Ovary (tissue), 9 donors: ENCODE measurements around the gene CDKAL1. TPM values are rescaled to one million over a fixed set of nuclear protein-coding genes. Genes with fewer than 3 reads are reported as not detected.

ENCODE experiments used
- DNase-seq, 5 donors: peaks; one replicate each; pipeline ENCODE4 v3.0.0-alpha.2; 2019 to 2020
- H3K27ac ChIP-seq, 2 donors: fragments of 200-600 bp; one replicate each; pipeline versions ENCODE4 v1.5.1 to v1.8.0; 2019 to 2022
- H3K27me3 ChIP-seq: fragments of 200-600 bp; one replicate; pipeline ENCODE4 v1.8.0; 2022
- H3K36me3 ChIP-seq: fragments of 200-600 bp; sonication (generic); one replicate; pipeline ENCODE4 v1.5.1; 2019
- H3K4me1 ChIP-seq: one replicate; pipeline ENCODE4 v1.8.1; 2013; ENCODE audit warnings: mild to moderate bottlenecking, moderate library complexity; ENCODE audit not compliant: insufficient read depth
- H3K4me3 ChIP-seq: fragments of 200-600 bp; sonication (generic); one replicate; pipeline ENCODE4 v1.5.1; 2017
- H3K9me3 ChIP-seq, 2 donors: fragments of 200-600 bp in 1 of 2; sonication (generic) in 1 of 2; one replicate each; pipeline versions ENCODE4 v1.5.1 to v1.8.1; 2013 to 2019; ENCODE audit warnings: mild to moderate bottlenecking in 1 of 2, moderate library complexity in 1 of 2
- CTCF ChIP-seq, 3 donors: fragments of 450-650 bp in 2 of 3; fragments of 200-600 bp in 1 of 3; IDR thresholded peaks; one replicate each; pipeline versions ENCODE4 v1.5.1 to v1.8.0; 2016 to 2022; ENCODE audit warnings: antibody characterized with exemption in 3 of 3, mild to moderate bottlenecking in 1 of 3
- EP300 ChIP-seq: sonication (generic); formaldehyde crosslinking; IDR thresholded peaks from one replicate; pipeline ENCODE4 v1.6.1; 2017; ENCODE audit warnings: antibody characterized with exemption
- POLR2A ChIP-seq: fragments of 450-650 bp; IDR thresholded peaks from one replicate; pipeline ENCODE4 v1.6.1; 2017; ENCODE audit warnings: antibody characterized with exemption, mild to moderate bottlenecking, moderate library complexity
- WGBS, 3 donors: extraction: QIAGEN DNeasy Blood & Tissue Kit in 1 of 3; methylation state at CpG; one replicate each; pipeline versions ENCODE4 v1.1.5 to v1.1.7; 2013 to 2017; 5-methylcytosine and 5-hydroxymethylcytosine counted together
- intact Hi-C, 4 donors: fragments of 100-400 bp; cut with DNase I; formaldehyde crosslinking; loops; one replicate each; pipeline versions ENCODE4 v1.11.0 to v1.15.1; 2022 to 2023
- polyA plus RNA-seq, 2 donors: library from polyadenylated mRNA; stranded (reverse); fragments of 200-250 nt in 1 of 2; fragments of 350-450 nt in 1 of 2; fragmentation: Illumina TruSeq in 1 of 2; extraction: RNeasy Lipid Tissue Mini Kit (QIAGEN cat#74804) in 1 of 2; gene quantifications; one replicate each; pipeline ENCODE4 v1.2.3, GENCODE V29; 2013 to 2014
- total RNA-seq, 7 donors: library from RNA; depleted of rRNA in 2 of 7; stranded (reverse); fragments of >200 nt in 2 of 7; fragmentation: NEBNext Ultra II Directional in 3 of 7; extraction: Animal tissue kit (Norgen Biotek cat#: 25700) in 3 of 7; gene quantifications; one replicate each; pipeline versions ENCODE4 v1.1.0 to v1.2.4, GENCODE V29; 2016 to 2023
- donor health status: DM: no; HTN: no; CAD: no; lungs with moderate emphysema.
- donor health status: DM: no; HTN: no; CAD: no.
- donor health status: Bipolar disorder and iron deficiency.
- donor health status: DM: yes; HTN: yes; CAD: no.
- donor health status: DM: no; HTN: no; CAD: no.
- donor health status: DM: yes; HTN: yes; CAD: no.

Gene CDKAL1
- total and polyA plus RNA-seq, 9 donors, result 6.8 to 21.3 (median 18.9) TPM

- Histone ChIP-seq H3K36me3 (no peaks in the 10 kb centered on the region), H3K9me3 (no peaks in the 10 kb centered on the region), H3K4me3 (no peak overlapping the region), H3K27me3 (no peaks in the 10 kb centered on the region), H3K27ac (no peak overlapping the region), H3K4me1 (no peaks in the 10 kb centered on the region)
- intact Hi-C loops, result no loop called here
- TF ChIP-seq CTCF (IDR thresholded peaks at IDR 0.05), result no peak
- TF ChIP-seq POLR2A, result no peak
- no peak for TF ChIP-seq EP300
- no peak for DNase-seq
- WGBS, 3 donors, result 84 to 91% (median 87%) methylated on average over 5 of the region's 5 CpGs
Observed at GRCh38 chr6:20952699-20953474, 418.6 kb downstream of the CDKAL1 start.

GRCh38 chr6:20954315-20954714 lies 420.1 kb downstream of the CDKAL1 start:
- 82 to 86% (median 82%) methylated on average over 2 of the region's 2 CpGs for WGBS, 3 donors

GRCh38 chr6:20955131-20955530 lies 420.9 kb downstream of the CDKAL1 start:
- intact Hi-C loops, result no loop called here
- Histone ChIP-seq H3K4me1 (no peaks in the 10 kb centered on the region), H3K27ac (no peak overlapping the region), H3K36me3 (no peaks in the 10 kb centered on the region), H3K4me3 (no peak overlapping the region), H3K9me3 (no peaks in the 10 kb centered on the region), H3K27me3 (no peaks in the 10 kb centered on the region)
- TF ChIP-seq POLR2A (no peak), CTCF (IDR thresholded peaks at IDR 0.05) (no peak), EP300 (no peak)
- DNase-seq, result no peak
- WGBS, 3 donors, result 79 to 96% (median 90%) methylated on average over 2 of the region's 2 CpGs

More at GRCh38 chr6:20954315-20954714, 420.1 kb downstream of the CDKAL1 start:
- no peaks in the 10 kb centered on the region for H3K4me1 ChIP-seq
- intact Hi-C loops, result no loop called here
- no peaks in the 10 kb centered on the region for H3K9me3 ChIP-seq
- H3K27ac ChIP-seq, result no peak overlapping the region
- no peaks in the 10 kb centered on the region for H3K27me3 ChIP-seq
- no peak for DNase-seq
- H3K36me3 ChIP-seq, result no peaks in the 10 kb centered on the region
- no peak overlapping the region for H3K4me3 ChIP-seq
- TF ChIP-seq POLR2A (no peak), EP300 (no peak), CTCF (IDR thresholded peaks at IDR 0.05) (no peak)

- no peak overlapping the region for H3K4me3 ChIP-seq
- intact Hi-C loops, result no loop called here
- H3K27ac ChIP-seq, result no peak overlapping the region
- no peak for DNase-seq
- H3K9me3 ChIP-seq, result no peaks in the 10 kb centered on the region
- WGBS, 3 donors, result 94 to 99% (median 97%) methylated on average over 4 of the region's 4 CpGs
- no peaks in the 10 kb centered on the region for H3K27me3 ChIP-seq
- H3K4me1 ChIP-seq, result no peaks in the 10 kb centered on the region
- TF ChIP-seq EP300, result no peak
- no peak for TF ChIP-seq POLR2A
- TF ChIP-seq CTCF (IDR thresholded peaks at IDR 0.05), result no peak
- no peaks in the 10 kb centered on the region for H3K36me3 ChIP-seq
Observed at GRCh38 chr6:20955751-20956150, 421.5 kb downstream of the CDKAL1 start.
